ENCODE results near the gene NEURL1B.

The NEURL1B gene

GRCh38 chr5:172610643-172611042 is 30.4 kb upstream of the NEURL1B start:
- DNase-seq (ENCODE audit: low read depth), result no peak

GRCh38 chr5:172611913-172612312 is 29.1 kb upstream of the NEURL1B start:
- DNase-seq (ENCODE audit: low read depth), result no peak

GRCh38 chr5:172612771-172613170 is 28.3 kb upstream of the NEURL1B start:
- no peak for DNase-seq (ENCODE audit: low read depth)

- no peak for DNase-seq (ENCODE audit: low read depth)
These were observed 24.9 kb upstream of the NEURL1B start for GRCh38 chr5:172616136-172616535.

GRCh38 chr5:172616730-172617129 is 24.3 kb upstream of the NEURL1B start:
- DNase-seq (ENCODE audit: low read depth), result no peak

- DNase-seq (ENCODE audit: low read depth), result no peak
These were observed 23.2 kb upstream of the NEURL1B start for GRCh38 chr5:172617817-172618216.

GRCh38 chr5:172618574-172619365 is 22.3 kb upstream of the NEURL1B start:
- DNase-seq (ENCODE audit: low read depth), result no peak

- DNase-seq (ENCODE audit: low read depth), result no peak
These were observed 20.6 kb upstream of the NEURL1B start for GRCh38 chr5:172620506-172620905.

- no peak for DNase-seq (ENCODE audit: low read depth)
These were observed 18.7 kb upstream of the NEURL1B start for GRCh38 chr5:172622091-172623046.

GRCh38 chr5:172623313-172623980 is 17.6 kb upstream of the NEURL1B start:
- DNase-seq (ENCODE audit: low read depth), result no peak

GRCh38 chr5:172624083-172624995 is 16.7 kb upstream of the NEURL1B start:
- no peak for DNase-seq (ENCODE audit: low read depth)

- no peak for DNase-seq (ENCODE audit: low read depth)
These were observed 15.8 kb upstream of the NEURL1B start for GRCh38 chr5:172624996-172625964.

GRCh38 chr5:172626031-172626581 is 15.0 kb upstream of the NEURL1B start:
- no peak for DNase-seq (ENCODE audit: low read depth)

GRCh38 chr5:172630082-172630481 is 11.0 kb upstream of the NEURL1B start:
- DNase-seq (ENCODE audit: low read depth), result no peak

GRCh38 chr5:172630482-172630881 is 10.6 kb upstream of the NEURL1B start:
- DNase-seq (ENCODE audit: low read depth), result no peak

GRCh38 chr5:172630986-172631385 is 10.1 kb upstream of the NEURL1B start:
- no peak for DNase-seq (ENCODE audit: low read depth)

- no peak for DNase-seq (ENCODE audit: low read depth)
These were observed 8.5 kb upstream of the NEURL1B start for GRCh38 chr5:172632346-172633092.

GRCh38 chr5:172633403-172633970 is 7.6 kb upstream of the NEURL1B start:
- no peak for DNase-seq (ENCODE audit: low read depth)

Data from HS-5 (cell line).